Stomach smooth muscle (tissue), 2 donors: Measurements from ENCODE around the gene NRSN1.
"Not testable (repeated sequence)": the region's sequence is repeated elsewhere in the genome, so short reads cannot be mapped to it uniquely, and the experiment has no call there.

ENCODE experiments used
- H3K27ac ChIP-seq: one replicate; pipeline ENCODE4 v1.7.0; 2013; ENCODE audit warnings: mild to moderate bottlenecking, low read length, inconsistent platforms
- H3K27me3 ChIP-seq, 2 donors: one replicate each; pipeline ENCODE4 v1.7.0; 2013; ENCODE audit warnings: low read length in 2 of 2; ENCODE audit not compliant: insufficient read depth in 2 of 2, control insufficient read depth in 1 of 2
- H3K36me3 ChIP-seq, 2 donors: one replicate each; pipeline ENCODE4 v1.7.0; 2013; ENCODE audit warnings: low read length in 2 of 2; ENCODE audit not compliant: control insufficient read depth in 2 of 2, insufficient read depth in 2 of 2
- H3K4me1 ChIP-seq: one replicate; pipeline ENCODE4 v1.7.0; 2013; ENCODE audit warnings: low read length; ENCODE audit not compliant: control insufficient read depth, insufficient read depth
- H3K4me3 ChIP-seq, 2 donors: one replicate each; pipeline ENCODE4 v1.7.0; 2013; ENCODE audit warnings: low read length in 2 of 2
- H3K9ac ChIP-seq, 2 donors: one replicate each; pipeline ENCODE4 v1.7.0; 2013; ENCODE audit warnings: low read length in 2 of 2, mild to moderate bottlenecking in 1 of 2
- H3K9me3 ChIP-seq, 2 donors: one replicate each; pipeline ENCODE4 v1.7.0; 2013; ENCODE audit warnings: low read length in 2 of 2; ENCODE audit not compliant: control insufficient read depth in 2 of 2
- donor health status: healthy.
- donor health status: Pancreatic carcinoma.

Gene NRSN1

GRCh38 chr6:24139639-24140038 is 13.6 kb downstream of the NRSN1 start:
- Histone ChIP-seq H3K4me1 (no peaks in the 10 kb centered on the region), H3K36me3 (no peaks in the 10 kb centered on the region), H3K9me3 (no peaks in the 10 kb centered on the region), H3K4me3 (no peak overlapping the region), H3K27me3 (no peaks in the 10 kb centered on the region), H3K9ac (no peak overlapping the region), H3K27ac (no peak overlapping the region)

GRCh38 chr6:24140591-24140990 is 14.6 kb downstream of the NRSN1 start:
- H3K27me3 ChIP-seq = no peaks in the 10 kb centered on the region
- H3K4me1 ChIP-seq = no peaks in the 10 kb centered on the region
- H3K36me3 ChIP-seq = no peaks in the 10 kb centered on the region
- no peak overlapping the region for H3K27ac ChIP-seq
- no peaks in the 10 kb centered on the region for H3K9me3 ChIP-seq
- H3K9ac ChIP-seq = no peak overlapping the region
- no peak overlapping the region for H3K4me3 ChIP-seq

- not testable (repeated sequence) for H3K27ac ChIP-seq, H3K4me3 ChIP-seq, H3K36me3 ChIP-seq, H3K4me1 ChIP-seq, H3K9ac ChIP-seq, H3K9me3 ChIP-seq, H3K27me3 ChIP-seq
Measured at GRCh38 chr6:24142733-24143132, 16.7 kb downstream of the NRSN1 start.

- H3K9me3 ChIP-seq = no peaks in the 10 kb centered on the region
Measured at GRCh38 chr6:24145690-24146131, 19.7 kb downstream of the NRSN1 start.

GRCh38 chr6:24146871-24147270 is 20.9 kb downstream of the NRSN1 start:
- Histone ChIP-seq H3K27ac (no peak overlapping the region), H3K9ac (no peak overlapping the region), H3K4me1 (no peaks in the 10 kb centered on the region), H3K36me3 (no peaks in the 10 kb centered on the region), H3K9me3 (no peaks in the 10 kb centered on the region), H3K4me3 (no peak overlapping the region), H3K27me3 (no peaks in the 10 kb centered on the region)

More at GRCh38 chr6:24145690-24146131, 19.7 kb downstream of the NRSN1 start:
- no peaks in the 10 kb centered on the region for H3K36me3 ChIP-seq
- no peak overlapping the region for H3K9ac ChIP-seq
- no peaks in the 10 kb centered on the region for H3K27me3 ChIP-seq
- no peak overlapping the region for H3K27ac ChIP-seq
- H3K4me1 ChIP-seq = no peaks in the 10 kb centered on the region
- H3K4me3 ChIP-seq = no peak overlapping the region

DNA sequence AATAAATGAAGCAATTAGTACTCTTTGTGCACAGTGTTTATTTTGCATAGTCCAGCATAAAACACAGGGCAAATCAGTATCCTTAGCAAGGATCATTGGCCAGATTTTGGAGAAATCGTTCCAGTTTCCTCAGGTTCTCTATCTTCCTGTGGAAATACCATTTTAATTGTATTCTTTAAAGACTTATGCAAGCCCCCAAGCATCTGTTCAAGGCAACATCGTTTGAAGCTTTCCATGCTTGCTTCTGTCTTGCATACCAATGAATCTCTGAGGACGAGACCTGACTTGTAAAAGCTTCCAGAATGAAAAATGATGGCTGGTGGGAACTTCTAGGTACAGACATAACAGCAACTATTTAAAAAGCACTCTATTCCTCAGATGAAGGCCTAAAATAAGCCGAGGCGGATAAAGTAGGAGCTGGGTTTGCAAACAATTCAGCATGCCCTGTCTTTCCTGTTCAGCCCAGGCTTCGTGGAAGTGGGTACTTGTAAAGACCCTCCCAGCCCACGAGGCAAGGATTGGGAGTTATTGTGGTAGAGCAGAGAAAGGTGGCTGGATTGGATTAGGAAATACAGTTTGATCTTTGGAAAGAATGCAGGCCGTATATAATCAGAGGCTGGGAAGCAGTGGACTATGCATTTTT is 21.6 kb downstream of the NRSN1 start:
- no peak overlapping the region for H3K4me3 ChIP-seq
- no peak overlapping the region for H3K27ac ChIP-seq
- no peaks in the 10 kb centered on the region for H3K9me3 ChIP-seq
- no peaks in the 10 kb centered on the region for H3K4me1 ChIP-seq
- H3K9ac ChIP-seq = no peak overlapping the region
- H3K36me3 ChIP-seq = no peaks in the 10 kb centered on the region
- H3K27me3 ChIP-seq = no peaks in the 10 kb centered on the region

DNA sequence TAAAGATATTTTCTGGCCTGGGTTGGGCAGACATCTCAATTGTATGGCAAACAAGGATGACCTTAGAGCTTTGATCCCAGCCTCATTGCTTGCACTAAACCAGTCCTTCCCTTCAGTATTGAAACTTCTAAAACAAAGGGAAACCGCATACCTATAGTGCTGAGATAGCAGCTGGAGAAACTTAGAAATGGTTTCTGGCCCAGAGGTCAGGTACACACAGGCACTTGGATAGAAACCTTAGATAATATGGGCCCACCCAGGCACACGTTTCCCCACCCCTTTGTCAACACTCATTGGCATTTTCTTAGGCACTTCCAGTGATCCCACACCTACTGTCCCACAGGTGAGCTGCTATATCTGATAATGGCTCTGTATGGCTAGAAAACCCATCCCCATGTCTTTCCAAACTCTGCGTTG is 22.1 kb downstream of the NRSN1 start:
- no peak overlapping the region for H3K9ac ChIP-seq

GRCh38 chr6:24148684-24149083 is 22.7 kb downstream of the NRSN1 start:
- H3K27me3 ChIP-seq = no peaks in the 10 kb centered on the region
- H3K4me1 ChIP-seq = no peaks in the 10 kb centered on the region
- no peak overlapping the region for H3K9ac ChIP-seq
- H3K27ac ChIP-seq = no peak overlapping the region
- no peaks in the 10 kb centered on the region for H3K36me3 ChIP-seq
- H3K4me3 ChIP-seq = no peak overlapping the region
- no peaks in the 10 kb centered on the region for H3K9me3 ChIP-seq

More for the DNA sequence above, 22.1 kb downstream of the NRSN1 start:
- H3K4me1 ChIP-seq = no peaks in the 10 kb centered on the region
- H3K27me3 ChIP-seq = no peaks in the 10 kb centered on the region
- H3K27ac ChIP-seq = no peak overlapping the region
- no peaks in the 10 kb centered on the region for H3K36me3 ChIP-seq
- H3K4me3 ChIP-seq = no peak overlapping the region
- no peaks in the 10 kb centered on the region for H3K9me3 ChIP-seq

GRCh38 chr6:24149296-24149695 is 23.3 kb downstream of the NRSN1 start:
- Histone ChIP-seq H3K36me3 (no peaks in the 10 kb centered on the region), H3K4me3 (no peak overlapping the region), H3K9ac (no peak overlapping the region), H3K9me3 (no peaks in the 10 kb centered on the region), H3K27ac (no peak overlapping the region), H3K4me1 (no peaks in the 10 kb centered on the region), H3K27me3 (no peaks in the 10 kb centered on the region)

DNA sequence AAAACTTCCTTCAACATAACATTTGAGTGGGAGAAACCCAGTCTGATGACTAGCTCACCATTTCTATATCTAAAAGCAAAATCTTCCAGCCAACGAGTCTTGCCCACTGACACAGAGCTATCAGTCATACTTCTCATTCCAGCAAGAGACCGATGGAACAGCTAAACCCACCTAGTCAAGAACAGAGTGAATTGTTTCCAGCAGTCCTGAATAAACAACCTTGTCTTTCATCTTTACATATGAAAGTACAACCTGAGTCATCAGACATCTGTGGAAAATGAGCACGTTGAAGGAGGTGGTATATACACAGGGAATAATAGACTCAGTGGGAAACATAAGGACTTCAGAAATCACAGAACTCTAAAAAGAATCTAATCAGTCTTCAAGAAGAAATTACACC is 23.8 kb downstream of the NRSN1 start:
- H3K27ac ChIP-seq = no peak overlapping the region
- H3K9ac ChIP-seq = no peak overlapping the region
- no peaks in the 10 kb centered on the region for H3K4me1 ChIP-seq
- no peaks in the 10 kb centered on the region for H3K36me3 ChIP-seq
- H3K27me3 ChIP-seq = no peaks in the 10 kb centered on the region
- no peak overlapping the region for H3K4me3 ChIP-seq
- no peaks in the 10 kb centered on the region for H3K9me3 ChIP-seq

DNA sequence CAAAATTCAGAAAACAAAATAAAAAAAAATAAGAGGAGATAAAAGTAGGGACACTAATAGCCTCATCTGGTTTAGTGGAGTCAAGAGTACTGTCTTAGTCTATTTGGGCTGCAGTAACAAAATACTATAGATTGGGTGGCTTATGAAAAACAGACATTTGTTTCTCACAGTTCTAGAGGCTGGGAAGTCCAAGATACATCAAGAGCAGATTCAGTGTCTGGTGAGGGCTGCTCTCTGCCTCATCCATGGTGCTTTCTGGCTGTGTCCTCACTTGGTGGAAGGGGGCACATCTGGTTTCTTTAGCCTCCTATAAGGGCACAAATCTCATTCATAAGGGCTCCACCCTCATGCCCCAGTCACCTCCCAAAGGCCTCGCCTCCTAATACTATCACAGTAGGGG is 26.0 kb downstream of the NRSN1 start:
- H3K4me3 ChIP-seq = no peak overlapping the region
- H3K36me3 ChIP-seq = no peaks in the 10 kb centered on the region
- H3K27me3 ChIP-seq = no peaks in the 10 kb centered on the region
- H3K9me3 ChIP-seq = no peaks in the 10 kb centered on the region
- no peak overlapping the region for H3K27ac ChIP-seq
- no peak overlapping the region for H3K9ac ChIP-seq
- H3K4me1 ChIP-seq = no peaks in the 10 kb centered on the region
